Measurements from ENCODE around the gene SIAE.

SIAE gene

GRCh38 chr11:124669193-124669592 lies 4.3 kb downstream of the SIAE start:
- Histone ChIP-seq H3K4me1 (ENCODE audit: control insufficient read depth in 2 of 2, insufficient read depth in 2 of 2, low read length in 2 of 2) (peaks cover 3 to 21% of the 10 kb centered on the region in 2 donors), H3K27me3 (ENCODE audit: control insufficient read depth in 2 of 2, insufficient read depth in 2 of 2, low read length in 2 of 2) (no peaks in the 10 kb centered on the region), H3K4me3 (ENCODE audit: low read length in 2 of 2) (no peak overlapping the region), H3K27ac (ENCODE audit: low read depth in 2 of 2, low read length in 2 of 2) (no peak overlapping the region), H3K9ac (ENCODE audit: low read depth in 1 of 2, low read length in 2 of 2) (no peak overlapping the region), H3K9me3 (ENCODE audit: control insufficient read depth in 2 of 2, low read length in 2 of 2) (no peaks in the 10 kb centered on the region), H3K36me3 (ENCODE audit: control insufficient read depth in 2 of 2, insufficient read depth in 2 of 2, low read length in 2 of 2) (peaks cover 13 to 31% of the 10 kb centered on the region in 2 donors)

- no peaks in the 10 kb centered on the region for H3K27me3 ChIP-seq (ENCODE audit: control insufficient read depth in 2 of 2, insufficient read depth in 2 of 2, low read length in 2 of 2)
- H3K9ac ChIP-seq (ENCODE audit: low read depth in 1 of 2, low read length in 2 of 2) = no peak overlapping the region
- H3K27ac ChIP-seq (ENCODE audit: low read depth in 2 of 2, low read length in 2 of 2) = no peak overlapping the region
- H3K4me3 ChIP-seq (ENCODE audit: low read length in 2 of 2) = no peak overlapping the region
- H3K4me1 ChIP-seq (ENCODE audit: control insufficient read depth in 2 of 2, insufficient read depth in 2 of 2, low read length in 2 of 2) = peaks cover 3 to 16% of the 10 kb centered on the region in 2 donors
- peaks cover 13 to 31% of the 10 kb centered on the region in 2 donors for H3K36me3 ChIP-seq (ENCODE audit: control insufficient read depth in 2 of 2, insufficient read depth in 2 of 2, low read length in 2 of 2)
- H3K9me3 ChIP-seq (ENCODE audit: control insufficient read depth in 2 of 2, low read length in 2 of 2) = no peaks in the 10 kb centered on the region
Measured at GRCh38 chr11:124667601-124668000, 5.9 kb downstream of the SIAE start.

GRCh38 chr11:124663861-124664260 lies 9.7 kb downstream of the SIAE start:
- H3K4me1 ChIP-seq (ENCODE audit: control insufficient read depth in 2 of 2, insufficient read depth in 2 of 2, low read length in 2 of 2) = no peaks in the 10 kb centered on the region
- H3K9me3 ChIP-seq (ENCODE audit: control insufficient read depth in 2 of 2, low read length in 2 of 2) = no peaks in the 10 kb centered on the region
- no peak overlapping the region for H3K27ac ChIP-seq (ENCODE audit: low read depth in 2 of 2, low read length in 2 of 2)
- H3K4me3 ChIP-seq (ENCODE audit: low read length in 2 of 2) = no peak overlapping the region
- no peaks in the 10 kb centered on the region for H3K27me3 ChIP-seq (ENCODE audit: control insufficient read depth in 2 of 2, insufficient read depth in 2 of 2, low read length in 2 of 2)
- H3K36me3 ChIP-seq (ENCODE audit: control insufficient read depth in 2 of 2, insufficient read depth in 2 of 2, low read length in 2 of 2) = peaks cover 19 to 40% of the 10 kb centered on the region in 2 donors
- no peak overlapping the region for H3K9ac ChIP-seq (ENCODE audit: low read depth in 1 of 2, low read length in 2 of 2)

GRCh38 chr11:124662106-124662505 lies 11.4 kb downstream of the SIAE start:
- Histone ChIP-seq H3K27me3 (ENCODE audit: control insufficient read depth in 2 of 2, insufficient read depth in 2 of 2, low read length in 2 of 2) (no peaks in the 10 kb centered on the region), H3K9me3 (ENCODE audit: control insufficient read depth in 2 of 2, low read length in 2 of 2) (no peaks in the 10 kb centered on the region), H3K27ac (ENCODE audit: low read depth in 2 of 2, low read length in 2 of 2) (no peak overlapping the region), H3K36me3 (ENCODE audit: control insufficient read depth in 2 of 2, insufficient read depth in 2 of 2, low read length in 2 of 2) (peaks cover 33% of the 10 kb centered on the region in 2 donors), H3K9ac (ENCODE audit: low read depth in 1 of 2, low read length in 2 of 2) (no peak overlapping the region), H3K4me1 (ENCODE audit: control insufficient read depth in 2 of 2, insufficient read depth in 2 of 2, low read length in 2 of 2) (no peaks in the 10 kb centered on the region), H3K4me3 (ENCODE audit: low read length in 2 of 2) (no peak overlapping the region)

DNA sequence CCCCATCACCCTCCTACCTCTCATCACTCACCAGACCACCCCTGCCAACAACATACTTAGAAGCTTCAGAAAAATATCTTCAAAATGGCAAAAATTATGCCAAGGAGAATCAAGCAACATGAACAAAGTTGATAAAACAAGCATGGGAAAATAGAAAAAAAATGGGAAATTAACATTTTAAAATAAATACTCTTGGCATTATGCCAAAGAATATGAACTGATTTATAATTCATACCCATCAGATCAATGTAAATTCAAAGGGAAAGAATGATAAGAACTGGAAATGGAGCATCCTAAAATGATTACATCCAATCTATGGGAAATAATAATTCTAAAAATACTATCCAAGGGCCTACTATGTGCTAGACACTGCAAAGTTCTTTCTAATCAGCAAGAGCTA lies 12.0 kb downstream of the SIAE start:
- no peaks in the 10 kb centered on the region for H3K9me3 ChIP-seq (ENCODE audit: control insufficient read depth in 2 of 2, low read length in 2 of 2)
- no peaks in the 10 kb centered on the region for H3K4me1 ChIP-seq (ENCODE audit: control insufficient read depth in 2 of 2, insufficient read depth in 2 of 2, low read length in 2 of 2)
- no peak overlapping the region for H3K27ac ChIP-seq (ENCODE audit: low read depth in 2 of 2, low read length in 2 of 2)

DNA sequence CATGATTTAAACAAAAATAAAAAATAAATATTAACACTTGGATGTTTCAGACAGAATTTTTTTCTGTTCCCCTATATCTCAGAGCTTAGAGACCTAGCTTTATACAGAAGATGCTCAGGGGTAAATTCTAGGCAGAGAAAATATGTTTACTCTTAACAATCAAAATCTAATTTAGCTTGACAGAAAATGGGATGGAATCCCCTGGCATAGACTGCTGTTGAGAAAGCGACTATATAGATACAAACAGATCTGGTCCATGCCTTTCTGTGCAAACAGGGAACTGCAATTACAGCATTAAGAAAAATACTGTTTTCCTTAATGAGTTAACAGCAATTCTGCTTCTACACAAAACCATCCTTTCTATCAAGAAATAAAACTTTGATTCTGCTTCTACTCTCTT lies 14.6 kb downstream of the SIAE start:
- Histone ChIP-seq H3K27ac (ENCODE audit: low read depth in 2 of 2, low read length in 2 of 2) (no peak overlapping the region), H3K27me3 (ENCODE audit: control insufficient read depth in 2 of 2, insufficient read depth in 2 of 2, low read length in 2 of 2) (no peaks in the 10 kb centered on the region), H3K9me3 (ENCODE audit: control insufficient read depth in 2 of 2, low read length in 2 of 2) (no peaks in the 10 kb centered on the region), H3K4me3 (ENCODE audit: low read length in 2 of 2) (no peak overlapping the region), H3K4me1 (ENCODE audit: control insufficient read depth in 2 of 2, insufficient read depth in 2 of 2, low read length in 2 of 2) (no peaks in the 10 kb centered on the region), H3K36me3 (ENCODE audit: control insufficient read depth in 2 of 2, insufficient read depth in 2 of 2, low read length in 2 of 2) (peaks cover 26 to 28% of the 10 kb centered on the region in 2 donors), H3K9ac (ENCODE audit: low read depth in 1 of 2, low read length in 2 of 2) (no peak overlapping the region)

More for the DNA sequence above, 12.0 kb downstream of the SIAE start:
- Histone ChIP-seq H3K9ac (ENCODE audit: low read depth in 1 of 2, low read length in 2 of 2) (no peak overlapping the region), H3K4me3 (ENCODE audit: low read length in 2 of 2) (no peak overlapping the region), H3K36me3 (ENCODE audit: control insufficient read depth in 2 of 2, insufficient read depth in 2 of 2, low read length in 2 of 2) (peaks cover 28 to 33% of the 10 kb centered on the region in 2 donors), H3K27me3 (ENCODE audit: control insufficient read depth in 2 of 2, insufficient read depth in 2 of 2, low read length in 2 of 2) (no peaks in the 10 kb centered on the region)

DNA sequence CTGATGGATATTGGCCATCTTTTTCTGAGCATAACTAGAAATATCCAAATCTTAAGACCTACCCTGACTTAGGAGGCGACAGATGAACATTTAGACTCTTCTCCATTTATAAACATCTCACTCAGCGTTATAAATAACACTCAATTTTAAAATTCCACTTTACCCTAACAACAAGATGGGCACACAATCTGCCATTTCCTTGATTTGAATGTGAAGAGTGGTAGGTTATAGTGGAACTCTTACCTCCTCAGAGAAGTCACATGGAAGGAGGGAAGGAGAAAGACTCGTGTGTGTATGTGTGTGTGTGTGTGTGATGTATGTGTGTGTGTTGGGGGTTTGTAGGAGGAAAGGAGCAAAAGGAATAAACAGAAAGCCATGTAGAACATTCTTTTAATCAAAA lies 15.0 kb downstream of the SIAE start:
- H3K4me1 ChIP-seq (ENCODE audit: control insufficient read depth in 2 of 2, insufficient read depth in 2 of 2, low read length in 2 of 2) = no peaks in the 10 kb centered on the region
- H3K27me3 ChIP-seq (ENCODE audit: control insufficient read depth in 2 of 2, insufficient read depth in 2 of 2, low read length in 2 of 2) = no peaks in the 10 kb centered on the region
- peaks cover 30 to 32% of the 10 kb centered on the region in 2 donors for H3K36me3 ChIP-seq (ENCODE audit: control insufficient read depth in 2 of 2, insufficient read depth in 2 of 2, low read length in 2 of 2)
- H3K9ac ChIP-seq (ENCODE audit: low read depth in 1 of 2, low read length in 2 of 2) = no peak overlapping the region
- no peak overlapping the region for H3K4me3 ChIP-seq (ENCODE audit: low read length in 2 of 2)
- H3K9me3 ChIP-seq (ENCODE audit: control insufficient read depth in 2 of 2, low read length in 2 of 2) = no peaks in the 10 kb centered on the region
- H3K27ac ChIP-seq (ENCODE audit: low read depth in 2 of 2, low read length in 2 of 2) = no peak overlapping the region

GRCh38 chr11:124657904-124658303 lies 15.6 kb downstream of the SIAE start:
- H3K4me1 ChIP-seq (ENCODE audit: control insufficient read depth in 2 of 2, insufficient read depth in 2 of 2, low read length in 2 of 2) = no peaks in the 10 kb centered on the region
- H3K4me3 ChIP-seq (ENCODE audit: low read length in 2 of 2) = no peak overlapping the region
- no peaks in the 10 kb centered on the region for H3K9me3 ChIP-seq (ENCODE audit: control insufficient read depth in 2 of 2, low read length in 2 of 2)
- peaks cover 36 to 37% of the 10 kb centered on the region in 2 donors for H3K36me3 ChIP-seq (ENCODE audit: control insufficient read depth in 2 of 2, insufficient read depth in 2 of 2, low read length in 2 of 2)
- no peak overlapping the region for H3K9ac ChIP-seq (ENCODE audit: low read depth in 1 of 2, low read length in 2 of 2)
- no peaks in the 10 kb centered on the region for H3K27me3 ChIP-seq (ENCODE audit: control insufficient read depth in 2 of 2, insufficient read depth in 2 of 2, low read length in 2 of 2)
- H3K27ac ChIP-seq (ENCODE audit: low read depth in 2 of 2, low read length in 2 of 2) = no peak overlapping the region

DNA sequence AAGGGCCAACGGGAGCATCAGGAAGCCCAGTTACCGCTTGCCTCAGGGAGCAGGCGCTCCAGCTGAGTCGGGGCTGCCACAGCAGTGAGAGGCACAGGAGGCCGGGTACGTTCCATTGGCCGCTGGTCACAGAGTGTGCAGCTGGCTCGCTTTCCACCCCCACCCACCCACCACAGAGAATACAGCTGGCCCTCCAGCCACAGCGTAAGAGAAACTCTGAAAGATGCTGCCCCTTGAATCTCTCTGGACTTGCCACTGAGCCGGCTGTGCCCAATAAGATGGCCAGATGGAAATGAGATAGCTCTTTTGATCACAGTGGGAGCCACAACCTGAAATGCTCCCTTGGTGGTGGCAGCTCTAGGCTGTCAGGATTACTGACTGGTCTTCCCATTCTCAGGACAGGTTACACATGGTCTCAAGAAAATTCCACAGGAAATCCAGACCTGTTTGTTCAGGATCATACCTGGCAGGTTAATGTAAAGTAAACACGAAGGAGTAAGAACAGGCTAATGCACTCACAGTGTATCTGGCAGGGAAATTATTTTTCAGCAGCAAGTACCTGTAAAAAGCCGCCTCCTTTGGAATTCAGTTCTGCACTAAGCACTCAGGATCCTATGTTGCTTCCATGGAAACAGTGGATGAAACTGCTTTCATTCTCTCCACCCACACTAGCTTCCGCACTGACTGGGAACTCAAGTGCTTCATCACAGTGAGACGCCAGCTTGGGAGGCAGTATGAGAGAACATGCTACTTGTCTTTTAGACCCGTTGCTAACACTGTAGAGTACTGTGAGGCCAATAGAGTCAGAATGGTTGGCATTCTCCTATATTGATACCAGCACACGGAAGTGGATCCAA lies 16.5 kb downstream of the SIAE start:
- Histone ChIP-seq H3K27ac (ENCODE audit: low read depth in 2 of 2, low read length in 2 of 2) (no peak overlapping the region), H3K27me3 (ENCODE audit: control insufficient read depth in 2 of 2, insufficient read depth in 2 of 2, low read length in 2 of 2) (no peaks in the 10 kb centered on the region), H3K4me1 (ENCODE audit: control insufficient read depth in 2 of 2, insufficient read depth in 2 of 2, low read length in 2 of 2) (no peaks in the 10 kb centered on the region), H3K4me3 (ENCODE audit: low read length in 2 of 2) (no peak overlapping the region), H3K9me3 (ENCODE audit: control insufficient read depth in 2 of 2, low read length in 2 of 2) (no peaks in the 10 kb centered on the region), H3K9ac (ENCODE audit: low read depth in 1 of 2, low read length in 2 of 2) (no peak overlapping the region), H3K36me3 (ENCODE audit: control insufficient read depth in 2 of 2, insufficient read depth in 2 of 2, low read length in 2 of 2) (peaks cover 37 to 38% of the 10 kb centered on the region in 2 donors)

- Histone ChIP-seq H3K4me3 (ENCODE audit: low read length in 2 of 2) (no peak overlapping the region), H3K27me3 (ENCODE audit: control insufficient read depth in 2 of 2, insufficient read depth in 2 of 2, low read length in 2 of 2) (no peaks in the 10 kb centered on the region), H3K4me1 (ENCODE audit: control insufficient read depth in 2 of 2, insufficient read depth in 2 of 2, low read length in 2 of 2) (peaks cover 0 to 4% of the 10 kb centered on the region in 2 donors), H3K9ac (ENCODE audit: low read depth in 1 of 2, low read length in 2 of 2) (no peak overlapping the region), H3K9me3 (ENCODE audit: control insufficient read depth in 2 of 2, low read length in 2 of 2) (no peaks in the 10 kb centered on the region), H3K27ac (ENCODE audit: low read depth in 2 of 2, low read length in 2 of 2) (no peak overlapping the region), H3K36me3 (ENCODE audit: control insufficient read depth in 2 of 2, insufficient read depth in 2 of 2, low read length in 2 of 2) (peaks cover 28 to 32% of the 10 kb centered on the region in 2 donors)
Measured at GRCh38 chr11:124648610-124649009, 24.9 kb downstream of the SIAE start.

Data from mucosa of rectum (tissue), 2 donors.